ENCODE data around the gene NDNF. TPM values are rescaled to one million over a fixed set of nuclear protein-coding genes. Genes with fewer than 3 reads are reported as not detected.

Gene NDNF
- total RNA-seq = not detected in 2 replicates

DNA sequence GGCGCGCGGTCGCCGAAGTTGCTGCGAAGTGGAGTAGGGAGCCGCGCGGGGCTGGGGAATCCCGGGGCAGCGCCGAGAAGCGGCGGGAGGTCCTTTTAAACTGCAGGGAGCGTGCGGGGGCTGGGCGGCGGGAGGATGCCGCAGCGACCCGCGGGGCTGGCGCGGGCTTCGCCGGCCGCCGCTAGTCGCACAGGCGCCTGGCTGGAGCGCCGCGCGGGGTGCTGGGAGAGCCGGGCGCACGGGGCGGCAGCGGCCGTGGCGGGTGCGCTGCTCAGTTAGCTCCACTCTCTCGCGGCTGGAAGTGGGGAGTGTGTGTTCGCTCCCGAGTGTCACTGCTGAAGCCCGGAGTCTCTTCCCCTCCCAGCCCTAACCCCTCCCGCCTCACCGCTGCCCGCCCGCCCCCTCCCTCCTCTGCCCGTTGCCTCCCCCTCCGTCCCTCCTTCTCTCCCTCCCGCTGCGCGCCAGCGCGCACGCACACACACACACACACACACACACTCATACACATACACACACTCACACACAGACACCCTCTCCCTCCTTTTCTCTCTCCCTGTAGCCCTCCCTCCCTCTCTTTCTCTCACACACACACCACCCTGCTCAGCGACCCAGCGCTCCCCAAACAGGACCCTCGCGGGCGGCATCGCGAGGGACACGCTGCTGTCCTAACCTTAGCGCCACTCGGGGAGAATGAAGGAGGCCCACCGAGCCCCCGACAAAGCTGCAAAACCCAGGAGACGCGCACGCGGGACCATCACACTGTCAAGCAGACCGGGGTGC, at the start of gene NDNF:
NDNF (minus strand) TSS at position 312 of the 780 bp plus-strand sequence. CDS start 26,698 bp downstream, outside the sequence.

Other genes starting within 250 kb of the NDNF start
- gene PRDM5, start 149.8 kb downstream of the NDNF start, total RNA-seq = 4.5 and 7.1 TPM in 2 replicates
- 0.65 and 0.91 TPM in 2 replicates for gene TNIP3, start 91.8 kb upstream of the NDNF start, total RNA-seq

All from epithelial cell of umbilical artery (primary cell).